ENCODE measurements around the gene PPWD1.

Gene PPWD1

DNA sequence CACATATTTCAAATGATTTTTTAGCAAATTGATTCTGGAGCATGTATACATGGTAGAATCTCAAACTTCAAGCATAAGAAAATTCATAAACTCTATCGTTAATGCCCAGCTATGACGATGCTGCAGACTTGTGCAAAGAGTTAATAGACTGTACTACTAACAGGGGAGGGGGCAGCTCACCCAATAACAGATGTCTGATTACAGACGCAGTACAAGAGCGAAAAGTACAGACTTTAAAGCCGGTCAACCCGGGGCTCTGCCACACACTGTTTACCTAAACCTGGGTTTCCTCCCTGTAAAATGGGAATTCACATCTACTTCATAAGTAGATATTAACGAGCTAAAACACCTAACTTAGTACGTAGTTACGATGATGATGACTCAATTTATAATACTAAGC lies 60.4 kb downstream of the PPWD1 start:
- TF ChIP-seq CTCF (conservative IDR thresholded peaks at IDR 0.05; ENCODE audit: low read length), result no peak
- peak; percentile 0 for DNase-seq (ENCODE audit: low read depth)
- peak overlapping the region; percentile 97 for H3K4me3 ChIP-seq (ENCODE audit: low read length)

GRCh38 chr5:65624025-65624570 lies 61.0 kb downstream of the PPWD1 start, which contains the start of gene TRIM23:
TRIM23 (minus strand) TSS chr5:65624333; CDS start chr5:65624274, 59 bp downstream.
- peak; percentile 92 for DNase-seq (ENCODE audit: low read depth)
- peak within 1 kb of the TSS; percentile 97 for H3K4me3 ChIP-seq (ENCODE audit: low read length)
- peak; percentile 14; the same call in 1 of the 2 replicates for TF ChIP-seq CTCF (conservative IDR thresholded peaks at IDR 0.05; ENCODE audit: low read length)

GRCh38 chr5:65624571-65625555 lies 61.8 kb downstream of the PPWD1 start, which contains the start of the genes SHLD3 and TRAPPC13:
SHLD3 (plus strand) TSS chr5:65625027; CDS start chr5:65629588, 4,561 bp downstream.
TRAPPC13 (plus strand) TSS chr5:65625027; CDS start chr5:65625061, 34 bp downstream.
- TF ChIP-seq CTCF (conservative IDR thresholded peaks at IDR 0.05; ENCODE audit: low read length), result 0 out of 2 replicates have a peak, but pooled peaks have one; percentile 3
- DNase-seq (ENCODE audit: low read depth), result peak; percentile 83
- peak within 1 kb of the TSS; percentile 97 for H3K4me3 ChIP-seq (ENCODE audit: low read length)

DNA sequence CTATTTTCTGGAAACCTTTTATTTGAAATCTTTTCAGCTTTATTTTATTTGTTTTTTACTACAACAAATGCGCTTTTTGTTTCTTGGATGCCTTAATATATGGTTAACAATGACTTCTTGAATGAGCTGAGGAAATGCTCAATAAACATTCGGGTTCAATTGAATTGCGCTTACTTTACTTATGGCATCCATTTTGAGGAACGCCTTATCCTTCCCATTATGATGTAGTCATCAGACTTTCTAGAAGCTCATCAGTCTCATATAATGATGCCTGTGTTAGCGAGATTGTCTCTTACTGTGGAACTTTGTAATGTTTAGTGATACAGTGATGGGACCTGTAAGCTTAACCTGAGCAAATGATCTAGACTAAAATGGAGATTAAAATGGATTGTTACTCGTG lies 62.6 kb downstream of the PPWD1 start:
- TF ChIP-seq CTCF (conservative IDR thresholded peaks at IDR 0.05; ENCODE audit: low read length), result no peak
- peak overlapping the region; percentile 97 for H3K4me3 ChIP-seq (ENCODE audit: low read length)

GRCh38 chr5:65630981-65631380 lies 67.9 kb downstream of the PPWD1 start:
- TF ChIP-seq CTCF (conservative IDR thresholded peaks at IDR 0.05; ENCODE audit: low read length), result no peak
- no peak overlapping the region for H3K4me3 ChIP-seq (ENCODE audit: low read length)
- no peak for DNase-seq (ENCODE audit: low read depth)

More for the DNA sequence above, 62.6 kb downstream of the PPWD1 start:
- no peak for DNase-seq (ENCODE audit: low read depth)
